HepG2 (cell line): ENCODE data around the gene ITGA6. TPM values are rescaled to one million over a fixed set of nuclear protein-coding genes. Genes with fewer than 3 reads are reported as not detected.

ENCODE experiments used
- CBX1 ChIP-seq: IDR thresholded peaks from one replicate; pipeline ENCODE4 v1.6.1; 2016; ENCODE audit warnings: antibody characterized with exemption, low read depth
- CBX2 ChIP-seq, 2 experiments: fragments of 200-600 bp in 1 of 2; sonication (generic); formaldehyde crosslinking in 1 of 2; IDR thresholded peaks; 2 replicates each; pipeline versions ENCODE4 v1.7.0 to v1.8.1; 2018 to 2022; ENCODE audit warnings: low read depth in 2 of 2, low read length in 1 of 2, mild to moderate bottlenecking in 1 of 2, missing genetic modification reagents in 1 of 2
- MED13 ChIP-seq: sonication (generic); formaldehyde crosslinking; IDR thresholded peaks from 2 replicates; pipeline ENCODE4 v1.5.0; 2020; ENCODE audit warnings: missing genetic modification reagents
- MLLT10 ChIP-seq: sonication (generic); formaldehyde crosslinking; IDR thresholded peaks from 2 replicates; pipeline ENCODE4 v1.4.0; 2020; ENCODE audit warnings: missing genetic modification reagents
- YY1 ChIP-seq: IDR thresholded peaks from 2 replicates; pipeline ENCODE4 v1.6.1; 2011; ENCODE audit warnings: low read length, low read depth, moderate library complexity, mild to moderate bottlenecking; ENCODE audit not compliant: insufficient read depth, insufficient replicate concordance
- ZC3H13 ChIP-seq: sonication (generic); formaldehyde crosslinking; IDR thresholded peaks from 2 replicates; pipeline ENCODE4 v1.8.1; 2023; ENCODE audit warnings: mild to moderate bottlenecking, missing genetic modification reagents, moderate library complexity
- ZNF704 ChIP-seq: sonication (generic); formaldehyde crosslinking; IDR thresholded peaks from 2 replicates; pipeline ENCODE4 v1.8.1; 2023; ENCODE audit warnings: mild to moderate bottlenecking, inconsistent platforms, moderate library complexity, missing genetic modification reagents, borderline replicate concordance
- ZNF710 ChIP-seq: sonication (generic); formaldehyde crosslinking; IDR thresholded peaks from 2 replicates; pipeline ENCODE4 v1.5.0; 2020; ENCODE audit warnings: mild to moderate bottlenecking, missing genetic modification reagents, borderline replicate concordance
- polyA plus RNA-seq, 8 experiments: library from polyadenylated mRNA; depleted of rRNA in 3 of 8; stranded (reverse) in 7 of 8; unstranded in 1 of 8; fragments of >200 nt; fragmentation: Illumina TruSeq in 4 of 8; extraction: Trizol in 4 of 8; gene quantifications; 2 replicates each; pipeline versions ENCODE4 v1.2.1 to v1.2.3, GENCODE V29; 2011 to 2016; ENCODE audit warnings: low read depth in 4 of 8, missing spikeins in 1 of 8, mixed read lengths in 1 of 8; ENCODE audit not compliant: insufficient read depth in 1 of 8
- total RNA-seq, 5 experiments: library from RNA; depleted of rRNA; stranded (reverse); fragments of >200 nt; fragmentation: Illumina TruSeq; extraction: Trizol; gene quantifications; 2 replicates each; pipeline ENCODE4 v1.2.3, GENCODE V29; 2016; ENCODE audit warnings: low read depth in 1 of 5
- TF ChIP-seq, protein P1 (sequence below): sonication (generic); formaldehyde crosslinking; IDR thresholded peaks from 2 replicates; pipeline ENCODE4 v1.5.0; 2020; ENCODE audit warnings: missing genetic modification reagents
- TF ChIP-seq, protein P2 (sequence below): sonication (generic); formaldehyde crosslinking; conservative IDR thresholded peaks from 2 replicates; pipeline ENCODE4 v1.8.0; 2022; ENCODE audit warnings: low read depth, missing genetic modification reagents
- TF ChIP-seq, protein P3 (sequence below): sonication (generic); formaldehyde crosslinking; IDR thresholded peaks from 2 replicates; pipeline ENCODE4 v1.8.0; 2022; ENCODE audit warnings: mild to moderate bottlenecking, missing genetic modification reagents, moderate library complexity
- TF ChIP-seq, protein P4 (sequence below): sonication (generic); formaldehyde crosslinking; IDR thresholded peaks from 2 replicates; pipeline ENCODE4 v1.5.0; 2020; ENCODE audit warnings: mild to moderate bottlenecking, missing genetic modification reagents, borderline replicate concordance

Gene ITGA6
- total and polyA plus RNA-seq, 2 of the 13 experiments (the other 11 are each of a cell fraction or from before 2014, with no cell fraction given), result 24.0 to 92.5 TPM

DNA sequence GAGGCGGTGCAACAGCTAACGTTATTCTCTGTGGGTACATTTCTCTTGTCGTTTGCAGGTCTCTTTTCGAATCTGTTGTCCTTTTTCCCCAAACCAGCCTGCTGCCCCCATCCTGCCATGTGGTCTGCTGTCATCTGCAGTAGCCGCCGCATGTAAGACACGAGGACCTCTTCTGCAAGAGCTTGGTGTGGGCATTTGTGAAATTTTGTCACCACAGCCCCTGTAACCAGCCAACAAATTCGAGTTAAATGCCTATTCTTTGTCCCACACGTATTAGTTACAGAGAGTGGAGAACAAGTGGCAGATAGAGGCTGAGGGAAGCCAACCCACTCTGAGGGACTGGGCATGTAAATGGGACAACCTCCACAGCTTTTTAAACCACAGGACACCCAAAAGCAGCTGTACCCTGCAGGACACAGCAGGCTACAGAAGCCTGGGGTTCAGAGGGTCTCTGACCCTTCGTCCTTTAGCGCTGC, 35.0 kb downstream of the ITGA6 start (continued):
- no peak for TF ChIP-seq ZNF704 (CRISPR knock-in tag)
- no peak for TF ChIP-seq CBX1
- TF ChIP-seq, protein P1, sequence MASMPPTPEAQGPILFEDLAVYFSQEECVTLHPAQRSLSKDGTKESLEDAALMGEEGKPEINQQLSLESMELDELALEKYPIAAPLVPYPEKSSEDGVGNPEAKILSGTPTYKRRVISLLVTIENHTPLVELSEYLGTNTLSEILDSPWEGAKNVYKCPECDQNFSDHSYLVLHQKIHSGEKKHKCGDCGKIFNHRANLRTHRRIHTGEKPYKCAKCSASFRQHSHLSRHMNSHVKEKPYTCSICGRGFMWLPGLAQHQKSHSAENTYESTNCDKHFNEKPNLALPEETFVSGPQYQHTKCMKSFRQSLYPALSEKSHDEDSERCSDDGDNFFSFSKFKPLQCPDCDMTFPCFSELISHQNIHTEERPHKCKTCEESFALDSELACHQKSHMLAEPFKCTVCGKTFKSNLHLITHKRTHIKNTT (CRISPR knock-in tag), result no peak
- TF ChIP-seq, protein P2, sequence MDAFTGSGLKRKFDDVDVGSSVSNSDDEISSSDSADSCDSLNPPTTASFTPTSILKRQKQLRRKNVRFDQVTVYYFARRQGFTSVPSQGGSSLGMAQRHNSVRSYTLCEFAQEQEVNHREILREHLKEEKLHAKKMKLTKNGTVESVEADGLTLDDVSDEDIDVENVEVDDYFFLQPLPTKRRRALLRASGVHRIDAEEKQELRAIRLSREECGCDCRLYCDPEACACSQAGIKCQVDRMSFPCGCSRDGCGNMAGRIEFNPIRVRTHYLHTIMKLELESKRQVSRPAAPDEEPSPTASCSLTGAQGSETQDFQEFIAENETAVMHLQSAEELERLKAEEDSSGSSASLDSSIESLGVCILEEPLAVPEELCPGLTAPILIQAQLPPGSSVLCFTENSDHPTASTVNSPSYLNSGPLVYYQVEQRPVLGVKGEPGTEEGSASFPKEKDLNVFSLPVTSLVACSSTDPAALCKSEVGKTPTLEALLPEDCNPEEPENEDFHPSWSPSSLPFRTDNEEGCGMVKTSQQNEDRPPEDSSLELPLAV (CRISPR knock-in tag), result no peak
- 0 out of 2 replicates have a peak, but pooled peaks have one; percentile 24 for TF ChIP-seq ZNF710 (CRISPR knock-in tag)
- no peak for TF ChIP-seq CBX2 (IDR thresholded peaks at IDR 0.05; ENCODE audit: low read depth, low read length)
- no peak for TF ChIP-seq CBX2 (CRISPR knock-in tag; IDR thresholded peaks at IDR 0.05; ENCODE audit: low read depth)
- no peak for TF ChIP-seq ZC3H13 (CRISPR knock-in tag)
- no peak for TF ChIP-seq YY1
- TF ChIP-seq MED13 (CRISPR knock-in tag), result no peak
- no peak for TF ChIP-seq MLLT10 (CRISPR knock-in tag)
- TF ChIP-seq, protein P3, sequence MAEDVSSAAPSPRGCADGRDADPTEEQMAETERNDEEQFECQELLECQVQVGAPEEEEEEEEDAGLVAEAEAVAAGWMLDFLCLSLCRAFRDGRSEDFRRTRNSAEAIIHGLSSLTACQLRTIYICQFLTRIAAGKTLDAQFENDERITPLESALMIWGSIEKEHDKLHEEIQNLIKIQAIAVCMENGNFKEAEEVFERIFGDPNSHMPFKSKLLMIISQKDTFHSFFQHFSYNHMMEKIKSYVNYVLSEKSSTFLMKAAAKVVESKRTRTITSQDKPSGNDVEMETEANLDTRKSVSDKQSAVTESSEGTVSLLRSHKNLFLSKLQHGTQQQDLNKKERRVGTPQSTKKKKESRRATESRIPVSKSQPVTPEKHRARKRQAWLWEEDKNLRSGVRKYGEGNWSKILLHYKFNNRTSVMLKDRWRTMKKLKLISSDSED (CRISPR knock-in tag), result no peak
- TF ChIP-seq, protein P4, sequence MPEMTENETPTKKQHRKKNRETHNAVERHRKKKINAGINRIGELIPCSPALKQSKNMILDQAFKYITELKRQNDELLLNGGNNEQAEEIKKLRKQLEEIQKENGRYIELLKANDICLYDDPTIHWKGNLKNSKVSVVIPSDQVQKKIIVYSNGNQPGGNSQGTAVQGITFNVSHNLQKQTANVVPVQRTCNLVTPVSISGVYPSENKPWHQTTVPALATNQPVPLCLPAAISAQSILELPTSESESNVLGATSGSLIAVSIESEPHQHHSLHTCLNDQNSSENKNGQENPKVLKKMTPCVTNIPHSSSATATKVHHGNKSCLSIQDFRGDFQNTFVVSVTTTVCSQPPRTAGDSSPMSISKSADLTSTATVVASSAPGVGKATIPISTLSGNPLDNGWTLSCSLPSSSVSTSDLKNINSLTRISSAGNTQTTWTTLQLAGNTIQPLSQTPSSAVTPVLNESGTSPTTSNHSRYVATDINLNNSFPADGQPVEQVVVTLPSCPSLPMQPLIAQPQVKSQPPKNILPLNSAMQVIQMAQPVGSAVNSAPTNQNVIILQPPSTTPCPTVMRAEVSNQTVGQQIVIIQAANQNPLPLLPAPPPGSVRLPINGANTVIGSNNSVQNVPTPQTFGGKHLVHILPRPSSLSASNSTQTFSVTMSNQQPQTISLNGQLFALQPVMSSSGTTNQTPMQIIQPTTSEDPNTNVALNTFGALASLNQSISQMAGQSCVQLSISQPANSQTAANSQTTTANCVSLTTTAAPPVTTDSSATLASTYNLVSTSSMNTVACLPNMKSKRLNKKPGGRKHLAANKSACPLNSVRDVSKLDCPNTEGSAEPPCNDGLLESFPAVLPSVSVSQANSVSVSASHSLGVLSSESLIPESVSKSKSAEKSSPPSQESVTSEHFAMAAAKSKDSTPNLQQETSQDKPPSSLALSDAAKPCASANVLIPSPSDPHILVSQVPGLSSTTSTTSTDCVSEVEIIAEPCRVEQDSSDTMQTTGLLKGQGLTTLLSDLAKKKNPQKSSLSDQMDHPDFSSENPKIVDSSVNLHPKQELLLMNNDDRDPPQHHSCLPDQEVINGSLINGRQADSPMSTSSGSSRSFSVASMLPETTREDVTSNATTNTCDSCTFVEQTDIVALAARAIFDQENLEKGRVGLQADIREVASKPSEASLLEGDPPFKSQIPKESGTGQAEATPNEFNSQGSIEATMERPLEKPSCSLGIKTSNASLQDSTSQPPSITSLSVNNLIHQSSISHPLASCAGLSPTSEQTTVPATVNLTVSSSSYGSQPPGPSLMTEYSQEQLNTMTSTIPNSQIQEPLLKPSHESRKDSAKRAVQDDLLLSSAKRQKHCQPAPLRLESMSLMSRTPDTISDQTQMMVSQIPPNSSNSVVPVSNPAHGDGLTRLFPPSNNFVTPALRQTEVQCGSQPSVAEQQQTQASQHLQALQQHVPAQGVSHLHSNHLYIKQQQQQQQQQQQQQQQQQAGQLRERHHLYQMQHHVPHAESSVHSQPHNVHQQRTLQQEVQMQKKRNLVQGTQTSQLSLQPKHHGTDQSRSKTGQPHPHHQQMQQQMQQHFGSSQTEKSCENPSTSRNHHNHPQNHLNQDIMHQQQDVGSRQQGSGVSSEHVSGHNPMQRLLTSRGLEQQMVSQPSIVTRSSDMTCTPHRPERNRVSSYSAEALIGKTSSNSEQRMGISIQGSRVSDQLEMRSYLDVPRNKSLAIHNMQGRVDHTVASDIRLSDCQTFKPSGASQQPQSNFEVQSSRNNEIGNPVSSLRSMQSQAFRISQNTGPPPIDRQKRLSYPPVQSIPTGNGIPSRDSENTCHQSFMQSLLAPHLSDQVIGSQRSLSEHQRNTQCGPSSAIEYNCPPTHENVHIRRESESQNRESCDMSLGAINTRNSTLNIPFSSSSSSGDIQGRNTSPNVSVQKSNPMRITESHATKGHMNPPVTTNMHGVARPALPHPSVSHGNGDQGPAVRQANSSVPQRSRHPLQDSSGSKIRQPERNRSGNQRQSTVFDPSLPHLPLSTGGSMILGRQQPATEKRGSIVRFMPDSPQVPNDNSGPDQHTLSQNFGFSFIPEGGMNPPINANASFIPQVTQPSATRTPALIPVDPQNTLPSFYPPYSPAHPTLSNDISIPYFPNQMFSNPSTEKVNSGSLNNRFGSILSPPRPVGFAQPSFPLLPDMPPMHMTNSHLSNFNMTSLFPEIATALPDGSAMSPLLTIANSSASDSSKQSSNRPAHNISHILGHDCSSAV (CRISPR knock-in tag), result no peak
